MM.1S (cell line): Measurements from ENCODE around the gene PCOLCE2.

ENCODE experiments used
- DNase-seq: peaks from one replicate; pipeline ENCODE4 v3.0.0-alpha.2; 2015
- H2AFZ ChIP-seq: fragments of 300-600 bp; sonication (generic); 2 replicates; pipeline ENCODE4 v1.6.0; 2016; ENCODE audit warnings: antibody characterized with exemption, low read length
- H3F3A ChIP-seq: fragments of 300-600 bp; sonication (generic); 2 replicates; pipeline ENCODE4 v1.6.1; 2016; ENCODE audit warnings: mild to moderate bottlenecking, antibody characterized with exemption, low read length, moderate library complexity, mixed read lengths; ENCODE audit not compliant: insufficient read depth
- H3K27ac ChIP-seq: fragments of 300-600 bp; sonication (generic); 2 replicates; pipeline ENCODE4 v1.5.1; 2016; ENCODE audit warnings: mild to moderate bottlenecking, low read length
- H3K27me3 ChIP-seq: fragments of 300-600 bp; sonication (generic); replicated peaks from 2 replicates; pipeline ENCODE4 v1.6.0; 2016; ENCODE audit warnings: low read length; ENCODE audit not compliant: insufficient read depth
- H3K36me3 ChIP-seq: fragments of 300-600 bp; sonication (generic); replicated peaks from 2 replicates; pipeline ENCODE4 v1.6.1; 2016; ENCODE audit warnings: mild to moderate bottlenecking, low read length, mixed read lengths; ENCODE audit not compliant: insufficient read depth
- H3K4me1 ChIP-seq: fragments of 300-600 bp; sonication (generic); 2 replicates; pipeline ENCODE4 v1.6.1; 2016; ENCODE audit warnings: low read length, mixed read lengths
- H3K4me2 ChIP-seq: fragments of 300-600 bp; sonication (generic); 2 replicates; pipeline ENCODE4 v1.6.0; 2016; ENCODE audit warnings: low read depth, low read length
- H3K4me3 ChIP-seq: fragments of 300-600 bp; sonication (generic); 2 replicates; pipeline ENCODE4 v1.5.1; 2016; ENCODE audit warnings: low read length, mixed read lengths
- H3K79me2 ChIP-seq: fragments of 300-600 bp; sonication (generic); 2 replicates; pipeline ENCODE4 v1.6.1; 2016; ENCODE audit warnings: mixed run types, low read length, mixed read lengths
- H3K9ac ChIP-seq: fragments of 300-600 bp; sonication (generic); 2 replicates; pipeline ENCODE4 v1.6.1; 2016; ENCODE audit warnings: low read length, mixed read lengths
- H3K9me2 ChIP-seq: fragments of 300-600 bp; sonication (generic); replicated peaks from 2 replicates; pipeline ENCODE4 v1.6.1; 2016; ENCODE audit warnings: mild to moderate bottlenecking, low read length, mixed read lengths; ENCODE audit not compliant: insufficient read depth
- H3K9me3 ChIP-seq: fragments of 300-600 bp; sonication (generic); replicated peaks from 2 replicates; pipeline ENCODE4 v1.6.1; 2016; ENCODE audit warnings: mild to moderate bottlenecking, low read length, mixed read lengths; ENCODE audit not compliant: insufficient read depth
- H4K20me1 ChIP-seq: fragments of 300-600 bp; sonication (generic); 2 replicates; pipeline ENCODE4 v1.6.1; 2016; ENCODE audit warnings: mild to moderate bottlenecking, low read length, moderate library complexity, mixed read lengths; ENCODE audit not compliant: insufficient read depth
- CTCF ChIP-seq: fragments of 300-600 bp; sonication (generic); IDR thresholded peaks from 2 replicates; pipeline ENCODE4 v1.5.1; 2016; ENCODE audit warnings: antibody characterized with exemption, low read length, mixed read lengths
- EZH2 ChIP-seq: fragments of 300-600 bp; sonication (generic); optimal IDR thresholded peaks from 2 replicates; pipeline ENCODE3; 2017; ENCODE audit warnings: low read depth, mild to moderate bottlenecking, antibody characterized with exemption, low read length, mixed read lengths
- EZH2phosphoT487 ChIP-seq: fragments of 300-600 bp; sonication (generic); IDR thresholded peaks from 2 replicates; pipeline ENCODE4 v1.6.1; 2018; ENCODE audit warnings: antibody characterized with exemption, low read length

Gene PCOLCE2

GRCh38 chr3:142828703-142829305, 60.1 kb downstream of the PCOLCE2 start:
- Histone ChIP-seq H3K9me2 (no peaks in the 10 kb centered on the region), H3K79me2 (no peaks in the 10 kb centered on the region), H3K9ac (no peak overlapping the region), H3F3A (no peaks in the 10 kb centered on the region), H4K20me1 (no peaks in the 10 kb centered on the region), H3K27ac (no peak overlapping the region), H3K27me3 (no peaks in the 10 kb centered on the region), H3K4me1 (no peaks in the 10 kb centered on the region), H3K36me3 (no peaks in the 10 kb centered on the region), H2AFZ (no peak overlapping the region), H3K9me3 (no peaks in the 10 kb centered on the region), H3K4me2 (no peak overlapping the region), H3K4me3 (no peak overlapping the region)
- TF ChIP-seq CTCF (peak; percentile 91), EZH2 (no peak)
- DNase-seq, result peak; percentile 79

- Histone ChIP-seq H3K27ac (no peak overlapping the region), H3K79me2 (no peaks in the 10 kb centered on the region), H3K9me2 (no peaks in the 10 kb centered on the region), H3K27me3 (no peaks in the 10 kb centered on the region), H2AFZ (no peak overlapping the region), H3K9ac (no peak overlapping the region), H3K4me1 (no peaks in the 10 kb centered on the region), H3F3A (no peaks in the 10 kb centered on the region), H3K36me3 (no peaks in the 10 kb centered on the region), H4K20me1 (no peaks in the 10 kb centered on the region), H3K4me3 (no peak overlapping the region), H3K9me3 (no peaks in the 10 kb centered on the region), H3K4me2 (no peak overlapping the region)
- no peak for TF ChIP-seq EZH2
- TF ChIP-seq EZH2phosphoT487, result no peak
- no peak for TF ChIP-seq CTCF
- no peak for DNase-seq
These were observed 69.7 kb downstream of the PCOLCE2 start for GRCh38 chr3:142819179-142819578.

GRCh38 chr3:142818651-142819050, 70.2 kb downstream of the PCOLCE2 start:
- no peaks in the 10 kb centered on the region for H3K27me3 ChIP-seq
- H3F3A ChIP-seq, result no peaks in the 10 kb centered on the region
- no peaks in the 10 kb centered on the region for H3K36me3 ChIP-seq
- H3K27ac ChIP-seq, result no peak overlapping the region
- H3K4me1 ChIP-seq, result no peaks in the 10 kb centered on the region
- H2AFZ ChIP-seq, result no peak overlapping the region
- TF ChIP-seq EZH2phosphoT487 (no peak), CTCF (no peak), EZH2 (no peak)
- H3K9me3 ChIP-seq, result no peaks in the 10 kb centered on the region
- H3K4me3 ChIP-seq, result no peak overlapping the region
- no peaks in the 10 kb centered on the region for H3K79me2 ChIP-seq
- H3K4me2 ChIP-seq, result no peak overlapping the region
- no peaks in the 10 kb centered on the region for H3K9me2 ChIP-seq
- no peaks in the 10 kb centered on the region for H4K20me1 ChIP-seq
- H3K9ac ChIP-seq, result no peak overlapping the region
- no peak for DNase-seq
